ENCODE measurements around the gene DCAF8.
"Not testable (repeated sequence)": the region's sequence is repeated elsewhere in the genome, so short reads cannot be mapped to it uniquely, and the experiment has no call there.

The DCAF8 gene

GRCh38 chr1:160261893-160262794 lies at the start of gene DCAF8:
Gene DCAF8, minus strand, starts transcription at chr1:160262549. Its CDS starts 18,541 bp downstream, at chr1:160244008.
- peak; percentile 97 to 98 for DNase-seq

GRCh38 chr1:160309571-160309970 lies 47.2 kb upstream of the DCAF8 start:
- no peak for DNase-seq

- DNase-seq = no peak
Observed at GRCh38 chr1:160309185-160309557, 46.8 kb upstream of the DCAF8 start.

- DNase-seq = no peak
Observed at GRCh38 chr1:160308451-160309184, 46.3 kb upstream of the DCAF8 start.

GRCh38 chr1:160307118-160307791 lies 44.9 kb upstream of the DCAF8 start:
- no peak for DNase-seq

GRCh38 chr1:160300173-160300572 lies 37.8 kb upstream of the DCAF8 start:
- DNase-seq = no peak

GRCh38 chr1:160296036-160296435 lies 33.7 kb upstream of the DCAF8 start:
- DNase-seq = no peak

- DNase-seq = no peak
Observed at GRCh38 chr1:160293020-160293968, 30.9 kb upstream of the DCAF8 start.

GRCh38 chr1:160291248-160292220 lies 29.2 kb upstream of the DCAF8 start:
- DNase-seq = peak; percentile 52 to 66

GRCh38 chr1:160287769-160288168 lies 25.4 kb upstream of the DCAF8 start:
- not testable (repeated sequence) for DNase-seq

GRCh38 chr1:160285506-160285905 lies 23.2 kb upstream of the DCAF8 start:
- no peak for DNase-seq

GRCh38 chr1:160284782-160285344 lies 22.5 kb upstream of the DCAF8 start, which contains the start of gene PEX19:
Gene PEX19, minus strand, starts transcription at chr1:160285133. Its CDS starts 9 bp downstream, at chr1:160285124.
- peak; percentile 96 to 97 for DNase-seq

- DNase-seq = peak; percentile 9 to 19
Observed at GRCh38 chr1:160284220-160284781, 22.0 kb upstream of the DCAF8 start.

- DNase-seq = no peak
Observed at GRCh38 chr1:160282807-160283206, 20.5 kb upstream of the DCAF8 start.

- no peak for DNase-seq
Observed at GRCh38 chr1:160277987-160278386, 15.6 kb upstream of the DCAF8 start.

GRCh38 chr1:160277330-160277729 lies 15.0 kb upstream of the DCAF8 start:
- no peak for DNase-seq

GRCh38 chr1:160271025-160271424 lies 8.7 kb upstream of the DCAF8 start:
- DNase-seq = no peak

GRCh38 chr1:160267284-160267991 lies 5.1 kb upstream of the DCAF8 start:
- no peak for DNase-seq

- DNase-seq = no peak
Observed at GRCh38 chr1:160264795-160265307, 2.5 kb upstream of the DCAF8 start.
